ENCODE results near the gene IWS1.
"Not testable (repeated sequence)": the region's sequence is repeated elsewhere in the genome, so short reads cannot be mapped to it uniquely, and the experiment has no call there.

Gene IWS1

GRCh38 chr2:127526132-127527000, at the start of gene IWS1:
TSS of gene IWS1 (minus strand) at chr2:127526489. CDS start at chr2:127526208, 281 bp downstream.
- DNase-seq (ENCODE audit: low spot score), result peak; percentile 94

DNA sequence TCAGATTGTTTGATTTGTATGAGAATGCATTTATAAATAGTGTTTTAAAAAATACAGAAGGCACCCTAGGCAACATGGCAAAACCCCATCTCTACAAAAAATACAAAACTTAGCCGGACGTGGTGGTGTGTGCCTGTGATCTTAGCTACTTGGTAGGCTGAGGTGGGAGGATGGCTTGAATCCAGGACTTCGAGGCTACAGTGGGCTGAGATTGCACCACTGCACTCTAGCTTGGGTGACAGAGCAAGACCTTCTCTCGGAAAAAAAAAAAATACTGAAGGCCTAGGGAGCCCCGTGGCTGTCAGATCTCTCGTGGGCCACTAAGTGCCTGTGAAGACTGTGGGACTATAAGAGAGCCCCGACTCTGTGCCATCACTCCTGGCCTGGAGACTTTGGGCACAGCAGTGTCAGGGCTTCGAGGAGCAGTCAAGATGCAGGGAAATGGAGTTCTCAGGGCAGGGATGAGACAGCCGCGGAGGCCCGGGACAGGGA, 49.7 kb upstream of the IWS1 start:
- DNase-seq (ENCODE audit: low spot score), result no peak

DNA sequence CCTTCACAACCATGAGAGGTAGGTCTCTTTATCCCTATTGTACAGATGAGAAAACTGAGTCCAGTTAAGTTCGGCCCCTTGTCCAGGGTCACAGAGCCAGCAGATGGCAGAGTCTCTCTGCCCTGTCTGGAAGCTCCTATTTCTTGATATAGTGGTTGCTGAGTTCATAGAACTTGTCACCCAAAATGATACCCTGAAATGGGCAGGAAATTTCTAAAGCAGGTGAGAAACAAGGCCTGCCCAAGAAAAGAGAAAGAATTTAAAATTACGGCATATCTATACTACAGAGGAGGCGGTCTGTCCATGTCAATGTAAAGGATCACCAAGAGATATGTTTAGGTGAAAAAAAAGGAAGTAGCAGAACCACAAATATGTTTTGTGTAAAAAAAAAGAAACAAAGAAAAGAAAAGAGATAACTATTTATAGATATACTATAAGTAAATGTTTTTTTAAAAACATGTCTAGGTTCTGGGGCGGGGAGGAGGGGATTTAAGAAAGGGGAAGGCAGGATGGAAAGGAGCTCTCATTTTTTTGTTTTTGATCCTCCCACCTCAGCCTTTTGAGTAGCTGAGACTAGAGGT, 49.0 kb upstream of the IWS1 start:
- no peak for DNase-seq (ENCODE audit: low spot score)

DNA sequence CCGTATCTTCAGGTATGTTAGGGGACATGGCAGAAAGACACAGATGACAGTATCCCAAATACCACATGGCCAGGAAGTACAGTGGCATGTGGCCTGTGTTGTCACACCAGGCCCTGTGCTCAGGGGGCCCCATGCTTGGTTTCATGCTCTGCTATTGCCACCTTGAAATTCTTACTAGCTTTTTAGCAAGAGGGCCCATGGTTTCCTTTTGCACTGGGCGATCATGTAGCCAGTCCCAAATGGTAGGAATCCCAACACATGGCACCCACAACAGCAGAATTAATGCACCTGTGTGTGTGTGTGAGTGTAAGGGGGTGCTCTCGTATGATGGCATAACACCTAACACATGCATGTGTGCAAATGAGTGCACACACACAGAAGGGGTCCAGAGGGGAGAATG, 48.4 kb upstream of the IWS1 start:
- no peak for DNase-seq (ENCODE audit: low spot score)

- no peak for DNase-seq (ENCODE audit: low spot score)
Observed at GRCh38 chr2:127573771-127574170, 47.5 kb upstream of the IWS1 start.

DNA sequence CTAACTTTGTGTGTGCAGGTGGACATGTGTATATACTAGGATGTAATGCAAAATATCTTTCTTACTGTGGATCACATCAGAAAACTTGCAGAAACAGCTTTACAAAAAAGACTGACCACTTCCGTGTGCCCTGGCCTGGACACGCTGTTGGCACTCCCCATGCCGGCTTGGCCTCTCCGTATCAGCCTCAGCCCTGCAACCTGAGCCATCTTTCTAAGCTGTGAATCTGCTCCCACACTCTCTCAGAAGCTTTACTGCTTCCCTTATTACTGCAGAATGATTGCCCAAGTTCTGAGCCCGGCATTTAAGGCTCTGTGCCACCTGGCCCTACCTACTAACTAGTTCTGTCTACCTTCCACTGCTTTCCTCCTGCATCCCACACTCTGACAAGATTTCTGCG, 47.0 kb upstream of the IWS1 start:
- DNase-seq (ENCODE audit: low spot score), result no peak

GRCh38 chr2:127572841-127573240, 46.6 kb upstream of the IWS1 start:
- no peak for DNase-seq (ENCODE audit: low spot score)

DNA sequence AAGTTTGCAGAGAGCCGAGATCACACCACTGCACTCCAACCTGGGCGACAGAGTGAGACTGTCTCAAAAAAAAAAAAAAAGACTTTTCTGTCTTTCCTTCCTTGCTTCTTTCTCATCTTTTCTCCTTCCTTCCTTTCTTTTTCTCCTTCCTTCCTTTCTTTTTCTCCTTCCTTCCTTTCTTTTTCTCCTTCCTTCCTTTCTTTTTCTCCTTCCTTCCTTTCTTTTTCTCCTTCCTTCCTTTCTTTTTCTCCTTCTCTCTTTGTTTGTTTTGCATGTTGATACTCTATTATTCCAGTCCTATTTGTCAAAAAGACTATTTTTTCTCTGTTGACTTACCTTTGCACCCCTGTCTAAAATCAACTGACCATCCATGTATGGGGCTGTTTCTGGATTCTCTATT, 46.1 kb upstream of the IWS1 start:
- not testable (repeated sequence) for DNase-seq (ENCODE audit: low spot score)

GRCh38 chr2:127570282-127571250, 44.3 kb upstream of the IWS1 start:
- no peak for DNase-seq (ENCODE audit: low spot score)

DNA sequence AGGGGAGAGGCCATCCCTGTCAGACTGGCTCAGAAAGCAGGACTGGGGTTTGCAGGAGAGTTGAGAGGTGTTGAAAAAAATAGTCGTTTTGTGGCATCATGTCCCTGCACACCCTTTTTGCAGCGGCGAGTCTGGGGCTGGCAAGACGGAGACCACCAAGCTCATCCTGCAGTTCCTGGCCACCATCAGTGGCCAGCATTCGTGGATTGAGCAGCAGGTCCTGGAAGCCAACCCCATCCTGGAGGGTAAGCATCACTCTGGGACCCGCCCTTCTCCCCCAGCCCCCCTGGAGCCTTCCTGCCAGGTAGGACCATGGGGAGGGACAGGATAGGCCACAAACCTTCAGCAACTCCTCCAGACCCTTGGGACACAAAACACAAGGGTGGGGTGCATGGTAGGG, 43.4 kb upstream of the IWS1 start:
- DNase-seq (ENCODE audit: low spot score), result no peak

- no peak for DNase-seq (ENCODE audit: low spot score)
Observed at GRCh38 chr2:127568128-127568527, 41.8 kb upstream of the IWS1 start.

DNA sequence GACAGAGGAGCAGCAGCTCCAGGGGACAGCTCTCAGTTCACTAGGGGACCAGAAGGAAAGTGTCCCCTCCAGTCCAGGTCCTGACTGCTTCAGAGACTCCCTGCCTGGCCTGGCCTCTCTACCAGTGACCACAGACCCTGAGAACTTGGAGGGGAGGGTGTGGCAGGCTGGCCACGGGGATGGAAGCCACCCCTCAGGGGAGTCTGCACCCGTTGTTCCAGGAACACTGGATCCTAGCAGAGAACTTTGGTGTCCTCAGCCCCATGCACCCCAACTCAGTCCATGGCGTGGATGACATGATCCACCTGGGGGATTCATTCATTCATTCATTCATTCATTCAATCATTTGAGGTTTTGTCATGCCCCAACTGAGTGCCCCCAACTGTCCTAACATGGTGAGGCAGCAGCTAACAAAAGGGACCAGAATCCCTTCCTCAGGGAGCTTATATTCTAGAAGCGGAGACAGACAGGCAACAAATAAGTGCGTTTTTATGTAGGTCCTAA, 41.1 kb upstream of the IWS1 start:
- no peak for DNase-seq (ENCODE audit: low spot score)

DNA sequence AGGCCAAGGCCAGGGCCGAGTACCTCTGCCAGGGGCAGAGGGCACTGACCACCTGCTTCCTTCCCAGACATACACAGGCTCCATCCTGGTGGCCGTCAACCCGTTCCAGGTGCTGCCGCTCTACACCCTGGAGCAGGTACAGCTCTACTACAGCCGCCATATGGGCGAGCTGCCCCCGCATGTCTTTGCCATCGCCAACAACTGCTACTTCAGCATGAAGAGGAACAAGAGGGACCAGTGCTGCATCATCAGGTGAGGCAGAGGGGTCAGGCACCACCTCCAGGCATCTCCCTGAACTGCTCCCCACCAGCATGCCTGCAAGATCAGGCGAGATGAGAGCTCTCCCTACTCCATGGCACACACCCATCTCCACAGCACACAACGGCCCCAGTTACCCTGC, 40.3 kb upstream of the IWS1 start:
- no peak for DNase-seq (ENCODE audit: low spot score)

- DNase-seq (ENCODE audit: low spot score), result no peak
Observed at GRCh38 chr2:127566139-127566417, 39.8 kb upstream of the IWS1 start.

DNA sequence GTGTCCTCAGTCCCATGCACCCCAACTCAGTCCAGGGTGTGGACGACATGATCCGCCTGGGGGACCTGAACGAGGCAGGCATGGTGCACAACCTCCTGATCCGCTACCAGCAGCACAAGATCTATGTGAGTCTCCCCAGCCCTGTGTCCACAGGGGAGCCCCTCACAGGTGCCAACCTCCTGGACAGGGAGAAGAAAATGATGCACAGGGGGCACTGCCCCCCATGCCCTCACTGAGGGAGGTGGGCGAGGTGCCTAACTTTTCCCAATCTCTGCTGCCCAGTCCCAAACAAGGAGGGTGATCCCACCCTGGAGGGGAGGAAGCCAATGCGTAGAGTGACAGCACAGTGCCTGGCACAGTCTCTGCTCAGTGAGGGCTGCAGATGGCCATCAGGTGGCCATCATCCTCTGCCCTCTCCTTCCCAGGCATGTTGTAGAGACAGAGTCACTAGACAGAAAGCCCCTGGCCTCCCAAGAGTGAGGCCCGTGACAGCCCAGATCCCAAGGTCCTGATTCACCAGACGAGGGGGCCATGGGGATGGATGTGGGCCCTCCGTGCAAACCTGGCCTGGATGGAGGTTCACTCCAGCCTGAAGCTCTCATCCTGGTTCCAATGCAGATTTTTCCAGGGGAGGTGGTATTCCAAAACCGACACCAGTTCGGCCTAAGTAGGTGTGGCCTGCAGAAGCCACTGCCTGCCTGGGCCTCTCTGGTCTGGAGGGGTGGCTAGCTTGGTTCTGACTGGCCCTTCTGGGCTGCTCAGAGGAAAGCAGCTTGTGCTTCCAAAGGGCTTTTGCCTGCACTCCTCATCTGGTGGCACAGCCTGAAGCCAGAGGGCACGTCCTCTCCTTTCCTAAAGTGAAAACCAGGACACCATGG, 39.2 kb upstream of the IWS1 start:
- DNase-seq (ENCODE audit: low spot score), result no peak

GRCh38 chr2:127564429-127565260, 38.4 kb upstream of the IWS1 start:
- no peak for DNase-seq (ENCODE audit: low spot score)

- no peak for DNase-seq (ENCODE audit: low spot score)
Observed at GRCh38 chr2:127563458-127564428, 37.5 kb upstream of the IWS1 start.

GRCh38 chr2:127562936-127563335, 36.6 kb upstream of the IWS1 start:
- DNase-seq (ENCODE audit: low spot score), result no peak

DNA sequence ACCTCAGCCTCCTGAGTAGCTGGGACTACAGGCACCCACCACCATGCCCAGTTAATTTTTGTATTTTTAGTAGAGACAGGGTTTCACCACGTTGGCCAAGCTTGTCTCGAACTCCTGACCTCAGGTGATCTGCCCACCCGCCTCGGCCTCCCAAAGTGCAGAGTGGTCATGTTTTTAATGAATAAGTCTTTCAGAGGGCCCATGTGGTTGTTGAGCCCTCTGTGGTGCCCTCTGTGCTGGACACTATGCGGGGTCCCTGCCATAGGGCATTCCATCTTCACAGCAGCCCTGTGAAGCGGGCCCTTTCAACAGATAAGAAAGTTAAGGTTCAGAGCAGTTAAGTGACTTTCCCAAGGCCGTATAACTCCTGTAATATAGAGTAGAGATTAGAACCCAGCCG, 35.1 kb upstream of the IWS1 start:
- no peak for DNase-seq (ENCODE audit: low spot score)
